ENCODE data around the gene CCNA1. TPM values are rescaled to one million over a fixed set of nuclear protein-coding genes. Genes with fewer than 3 reads are reported as not detected.

CCNA1 gene
- total and polyA plus RNA-seq, 10 of the 15 experiments (the other 5 are each of a cell fraction or from before 2014, with no cell fraction given) = 0.38 to 6.0 (median 1.1) TPM

GRCh38 chr13:36450534-36450933, 18.2 kb downstream of the CCNA1 start:
- intact Hi-C loops (cut with micrococcal nuclease; ENCODE audit: unreplicated experiment) = no loop called here
- BruUV-seq (replicated peaks) = no TSS peak
- H3K9ac ChIP-seq (ENCODE audit: control insufficient read depth, insufficient read depth, low read length) = no peak overlapping the region
- H3K79me2 ChIP-seq (ENCODE audit: control insufficient read depth, insufficient read depth, low read length) = no peaks in the 10 kb centered on the region
- no peak overlapping the region for H3K4me3 ChIP-seq
- no peak overlapping the region for H2AFZ ChIP-seq (ENCODE audit: control insufficient read depth, low read depth, low read length)
- no peaks in the 10 kb centered on the region for H3K9me3 ChIP-seq (replicated peaks; ENCODE audit: control insufficient read depth, insufficient read depth, low read length)
- no peak overlapping the region for H3K4me2 ChIP-seq (ENCODE audit: control insufficient read depth, insufficient read depth)
- ATAC-seq (no peak), DNase-seq (ENCODE audit: low read depth, low spot score) (no peak), FAIRE-seq (no peak)
- H4K20me1 ChIP-seq (ENCODE audit: control insufficient read depth, insufficient read depth) = no peaks in the 10 kb centered on the region
- H3K27me3 ChIP-seq (replicated peaks in 1 of 2; ENCODE audit: control insufficient read depth in 2 of 2, insufficient read depth in 2 of 2, low read length in 1 of 2) = peaks cover 0 to 2% of the 10 kb centered on the region in 2 experiments; a peak in 1 of 4 replicates
- WGBS (ENCODE audit: insufficient coverage, insufficient replicate concordance, low lambda C conversion rate, missing lambda C conversion rate) = 35% methylated on average over 3 of the region's 3 CpGs
- in situ Hi-C loops (cut with MboI) = no loop called here
- H3K4me1 ChIP-seq (ENCODE audit: control insufficient read depth, insufficient read depth, low read length) = no peaks in the 10 kb centered on the region
- CTCF ChIA-PET = no interaction called here
- H3K36me3 ChIP-seq (ENCODE audit: control insufficient read depth in 2 of 2, insufficient read depth in 2 of 2, low read length in 1 of 2) = no peaks in the 10 kb centered on the region
- no peak overlapping the region for H3K27ac ChIP-seq (ENCODE audit: control insufficient read depth, insufficient read depth)
- RAD21 ChIA-PET (ENCODE audit: unreplicated experiment) = interaction anchor here (1.1 kb wide), 1 partner anchor 32 kb away, joined by 3 read pairs; no protein-coding TSS in a partner anchor
- POLR2A ChIA-PET = interaction anchor here (1.1 kb wide), 1 partner anchor 11 kb away, joined by 3 read pairs; no protein-coding TSS in a partner anchor
- SMC1A ChIA-PET (ENCODE audit: uncharacterized antibody, unreplicated experiment) = interaction anchor here (1.5 kb wide), 1 partner anchor 285 kb away, joined by 4 read pairs; no protein-coding TSS in a partner anchor
- TF ChIP-seq HDGF (IDR thresholded peaks at IDR 0.05) (no peak), ASH2L (IDR thresholded peaks at IDR 0.05; ENCODE audit: borderline replicate concordance, low read depth) (no peak), BHLHE40 (IDR thresholded peaks at IDR 0.05; ENCODE audit: borderline replicate concordance in 1 of 2, low read depth in 2 of 2, low read length in 1 of 2) (no peak), RBBP5 (conservative IDR thresholded peaks at IDR 0.05) (no peak), ESRRA (IDR thresholded peaks at IDR 0.05; ENCODE audit: low read length) (no peak)

- in situ Hi-C loops (cut with MboI) = no loop called here
- SMC1A ChIA-PET (ENCODE audit: uncharacterized antibody, unreplicated experiment) = interaction anchor here (1.2 to 4.0 kb wide), 2 partner anchors 106 to 282 kb away, joined by 4 to 20 read pairs; no protein-coding TSS in a partner anchor
- H3K4me1 ChIP-seq (ENCODE audit: control insufficient read depth, insufficient read depth, low read length) = no peaks in the 10 kb centered on the region
- H2AFZ ChIP-seq (ENCODE audit: control insufficient read depth, low read depth, low read length) = no peak overlapping the region
- RAD21 ChIA-PET (ENCODE audit: unreplicated experiment) = interaction anchor here (1.1 to 1.4 kb wide), 3 partner anchors 34 to 529 kb away, joined by 3 to 6 read pairs (median 4); no protein-coding TSS in a partner anchor
- no peak overlapping the region for H3K9ac ChIP-seq (ENCODE audit: control insufficient read depth, insufficient read depth, low read length)
- TF ChIP-seq RELA (IDR thresholded peaks at IDR 0.05; ENCODE audit: borderline replicate concordance, partially characterized antibody) = no peak
- peak; percentile 36 for TF ChIP-seq RAD21 (IDR thresholded peaks at IDR 0.05; ENCODE audit: insufficient read depth, low read depth, low read length)
- no peak for TF ChIP-seq ZBTB4 (CRISPR knock-in tag; IDR thresholded peaks at IDR 0.05)
- TF ChIP-seq CTCF (IDR thresholded peaks at IDR 0.05 in 2 of 3, conservative IDR thresholded peaks at IDR 0.05 in 1 of 3; ENCODE audit: control insufficient read depth in 2 of 3, extremely low read depth in 1 of 3, insufficient read depth in 1 of 3, low read depth in 3 of 3, low read length in 3 of 3) = peak in 2 of 3 experiments; percentile 14 to 39; a peak in 2 of 6 replicates
- no peak for TF ChIP-seq CBX5 (IDR thresholded peaks at IDR 0.05; ENCODE audit: low read depth)
- DNase-seq (ENCODE audit: low read depth, low spot score) (no peak), ATAC-seq (peak; percentile 61), FAIRE-seq (no peak)
- no peak overlapping the region for H3K27ac ChIP-seq (ENCODE audit: control insufficient read depth, insufficient read depth)
- 1% methylated on average over 5 of the region's 5 CpGs for WGBS (ENCODE audit: insufficient coverage, insufficient replicate concordance, low lambda C conversion rate, missing lambda C conversion rate)
- H3K4me2 ChIP-seq (ENCODE audit: control insufficient read depth, insufficient read depth) = no peak overlapping the region
- CTCF ChIA-PET = interaction anchor here (0.8 to 3.8 kb wide), 7 partner anchors 15 to 544 kb away, joined by 3 to 23 read pairs (median 5); no protein-coding TSS in a partner anchor
- no TSS peak for BruUV-seq (replicated peaks)
- no peaks in the 10 kb centered on the region for H3K36me3 ChIP-seq (ENCODE audit: control insufficient read depth in 2 of 2, insufficient read depth in 2 of 2, low read length in 1 of 2)
- no peaks in the 10 kb centered on the region for H4K20me1 ChIP-seq (ENCODE audit: control insufficient read depth, insufficient read depth)
- no peaks in the 10 kb centered on the region for H3K79me2 ChIP-seq (ENCODE audit: control insufficient read depth, insufficient read depth, low read length)
- H3K27me3 ChIP-seq (replicated peaks in 1 of 2; ENCODE audit: control insufficient read depth in 2 of 2, insufficient read depth in 2 of 2, low read length in 1 of 2) = no peaks in the 10 kb centered on the region
- POLR2A ChIA-PET = interaction anchor here (0.9 kb wide), 1 partner anchor 12 kb away, joined by 3 read pairs; no protein-coding TSS in a partner anchor
- intact Hi-C loops (cut with micrococcal nuclease; ENCODE audit: unreplicated experiment) = no loop called here
- H3K4me3 ChIP-seq = no peak overlapping the region
- no peaks in the 10 kb centered on the region for H3K9me3 ChIP-seq (replicated peaks; ENCODE audit: control insufficient read depth, insufficient read depth, low read length)
These were observed 21.2 kb downstream of the CCNA1 start for GRCh38 chr13:36453516-36453915.

All from GM12878 (cell line).